ENCODE results near the gene TNP2. TPM values are rescaled to one million over a fixed set of nuclear protein-coding genes. Genes with fewer than 3 reads are reported as not detected.

The TNP2 gene
- total RNA-seq, 1 experiment from 2014 or later = not detected

- H3K9me3 ChIP-seq (ENCODE audit: control insufficient read depth in 1 of 2, insufficient read depth in 1 of 2, low read depth in 1 of 2, low read length in 2 of 2) = no peaks in the 10 kb centered on the region
- no peak overlapping the region for H3K9ac ChIP-seq (ENCODE audit: low read length)
- no peak overlapping the region for H3K27ac ChIP-seq (ENCODE audit: low read depth, low read length)
- ChIA-PET POLR2A (no interaction called here), CTCF (no interaction called here), RAD21 (ENCODE audit: low non-redundant PET in 1 of 2, low total read pairs in 2 of 2, uncharacterized antibody in 2 of 2, unreplicated experiment in 2 of 2) (no interaction called here)
- intact Hi-C loops (cut with micrococcal nuclease) = no loop called here
- ATAC-seq (no peak), DNase-seq (ENCODE audit: low read depth, low spot score) (no peak)
- no peaks in the 10 kb centered on the region for H3K36me3 ChIP-seq (ENCODE audit: control insufficient read depth in 1 of 2, insufficient read depth in 2 of 2, low read length in 2 of 2)
- H3K27me3 ChIP-seq (ENCODE audit: insufficient read depth, low read length) = peaks cover 3% of the 10 kb centered on the region; the same call in 1 of the 2 replicates
- TF ChIP-seq EZH2 (IDR thresholded peaks at IDR 0.05) = no peak
- TF ChIP-seq ZFX (IDR thresholded peaks at IDR 0.05) = no peak
- TF ChIP-seq POLR2AphosphoS5 (IDR thresholded peaks at IDR 0.05; ENCODE audit: low read depth, low read length) = no peak
- TF ChIP-seq REST (IDR thresholded peaks at IDR 0.05; ENCODE audit: low read depth) = no peak
- no peak for TF ChIP-seq SRF (IDR thresholded peaks at IDR 0.05; ENCODE audit: low read depth)
- no peak for TF ChIP-seq ELF1 (IDR thresholded peaks at IDR 0.05; ENCODE audit: borderline replicate concordance, low read depth)
- TF ChIP-seq ZNF274 (IDR thresholded peaks at IDR 0.05; ENCODE audit: low read depth, low read length) = no peak
- no peak for TF ChIP-seq CTCF (IDR thresholded peaks at IDR 0.05 in 2 of 3, conservative IDR thresholded peaks at IDR 0.05 in 1 of 3; ENCODE audit: borderline replicate concordance in 1 of 3, insufficient read depth in 1 of 3, low read depth in 2 of 3, low read length in 2 of 3)
- no peak for TF ChIP-seq MAX (IDR thresholded peaks at IDR 0.05)
- no peak for TF ChIP-seq CBX3 (IDR thresholded peaks at IDR 0.05; ENCODE audit: low read depth)
- TF ChIP-seq RAD21 (IDR thresholded peaks at IDR 0.05; ENCODE audit: low read depth) = no peak
- TF ChIP-seq YY1 (IDR thresholded peaks at IDR 0.05; ENCODE audit: extremely low read depth, insufficient replicate concordance, low read depth, low read length) = no peak
- TF ChIP-seq CEBPB (IDR thresholded peaks at IDR 0.05; ENCODE audit: low read depth) = no peak
- no peak for TF ChIP-seq POLR2A (IDR thresholded peaks at IDR 0.05; ENCODE audit: borderline replicate concordance, extremely low read depth, insufficient read depth, insufficient read length)
- TF ChIP-seq JUND (IDR thresholded peaks at IDR 0.05) = no peak
- TF ChIP-seq SIN3A (IDR thresholded peaks at IDR 0.05; ENCODE audit: low read depth) = no peak
- TF ChIP-seq EZH2phosphoT487 (IDR thresholded peaks at IDR 0.05; ENCODE audit: borderline replicate concordance) = no peak
- no peaks in the 10 kb centered on the region for H3K4me1 ChIP-seq (ENCODE audit: control insufficient read depth in 1 of 2, insufficient read depth in 2 of 2, low read length in 2 of 2)
- no peak overlapping the region for H3K4me2 ChIP-seq (ENCODE audit: low read length)
- H2AFZ ChIP-seq (ENCODE audit: low read depth, low read length, poor library complexity, severe bottlenecking) = no peak overlapping the region
- BruUV-seq (replicated peaks) = no TSS peak
- no peaks in the 10 kb centered on the region for H4K20me1 ChIP-seq (ENCODE audit: insufficient read depth)
- H3K9me2 ChIP-seq (ENCODE audit: insufficient read depth) = no peaks in the 10 kb centered on the region
- no peak overlapping the region for H3K4me3 ChIP-seq (replicated peaks in 1 of 2; ENCODE audit: low read depth in 1 of 2, low read length in 2 of 2)
- H3K79me2 ChIP-seq (ENCODE audit: insufficient read depth, low read length) = no peaks in the 10 kb centered on the region
Observed at GRCh38 chr16:11278681-11279628, 9.8 kb upstream of the TNP2 start.
